ENCODE measurements around the gene CACFD1. TPM values are rescaled to one million over a fixed set of nuclear protein-coding genes. Genes with fewer than 3 reads are reported as not detected.

Gene CACFD1
- total and polyA plus RNA-seq, 2 donors (not counting 3 experiments of a cell fraction or from before 2014, with no cell fraction given), result 9.7 to 11.5 TPM

GRCh38 chr9:133516256-133516960 is 56.6 kb downstream of the CACFD1 start:
- ChIA-PET CTCF (no interaction called here), POLR2A (no interaction called here)
- no TSS peak for BruUV-seq (replicated peaks)
- Histone ChIP-seq H3K27ac (ENCODE audit: insufficient read depth, low read depth, low read length) (no peak overlapping the region), H4K20me1 (replicated peaks; ENCODE audit: control insufficient read depth, extremely low read depth, insufficient read depth, low read length) (no peaks in the 10 kb centered on the region), H3K9ac (replicated peaks; ENCODE audit: extremely low read depth, insufficient read depth, low read length) (no peak overlapping the region), H3K27me3 (ENCODE audit: control insufficient read depth in 2 of 2, insufficient read depth in 2 of 2, low read length in 2 of 2) (no peaks in the 10 kb centered on the region), H3K79me2 (ENCODE audit: control insufficient read depth, insufficient read depth, low read length) (no peaks in the 10 kb centered on the region), H3K4me3 (replicated peaks in 1 of 3; ENCODE audit: insufficient read depth in 1 of 3, low read depth in 1 of 3, low read length in 3 of 3) (no peak overlapping the region), H3K9me3 (replicated peaks; ENCODE audit: control insufficient read depth, insufficient read depth, low read length) (no peaks in the 10 kb centered on the region), H3K4me1 (ENCODE audit: control insufficient read depth, extremely low read depth, insufficient read depth, low read length) (no peaks in the 10 kb centered on the region), H3K36me3 (ENCODE audit: control insufficient read depth in 2 of 2, extremely low read depth in 1 of 2, insufficient read depth in 2 of 2, low read length in 2 of 2) (no peaks in the 10 kb centered on the region), H3K9me1 (replicated peaks; ENCODE audit: control insufficient read depth, extremely low read depth, insufficient read depth, low read length) (no peaks in the 10 kb centered on the region), H2AFZ (ENCODE audit: low read depth, low read length) (no peak overlapping the region), H3K4me2 (ENCODE audit: insufficient read depth, low read length) (no peak overlapping the region)
- TF ChIP-seq EZH2 (IDR thresholded peaks at IDR 0.05; ENCODE audit: borderline replicate concordance, low read depth, low read length, severe bottlenecking) (no peak), CTCF (IDR thresholded peaks at IDR 0.05; ENCODE audit: extremely low read depth in 1 of 2, insufficient read depth in 1 of 2, low read depth in 1 of 2, low read length in 2 of 2) (no peak), POLR2A (IDR thresholded peaks at IDR 0.05; ENCODE audit: low read depth, low read length) (no peak), MAX (IDR thresholded peaks at IDR 0.05; ENCODE audit: insufficient read depth, insufficient read length) (no peak), MYC (IDR thresholded peaks at IDR 0.05; ENCODE audit: low read depth, low read length) (no peak), JUN (IDR thresholded peaks at IDR 0.05; ENCODE audit: borderline replicate concordance, insufficient read depth, insufficient read length, low read depth) (no peak), FOS (IDR thresholded peaks at IDR 0.05; ENCODE audit: borderline replicate concordance, insufficient read depth, low read length) (no peak), GATA2 (IDR thresholded peaks at IDR 0.05; ENCODE audit: insufficient read depth, insufficient read length, low read depth, low read length) (no peak), POLR2AphosphoS5 (IDR thresholded peaks at IDR 0.05; ENCODE audit: insufficient read depth, low read depth, low read length) (no peak)
- dilution Hi-C loops (cut with MboI; ENCODE audit: extremely low pct_ligation_motif_present, low sequenced_read_pairs), result no loop called here
- FAIRE-seq (no peak), DNase-seq (ENCODE audit: low read depth, low spot score) (no peak)
- intact Hi-C loops (cut with micrococcal nuclease), result no loop called here

Data from endothelial cell of umbilical vein (primary cell).